ENCODE measurements around the gene RPL37. TPM values are rescaled to one million over a fixed set of nuclear protein-coding genes. Genes with fewer than 3 reads are reported as not detected.
"Not testable (repeated sequence)": the region's sequence is repeated elsewhere in the genome, so short reads cannot be mapped to it uniquely, and the experiment has no call there.

Gene RPL37
- total and polyA plus RNA-seq, 8 donors: 87.9 to 2,879 (median 1,228) TPM

- no peak for DNase-seq
- Histone ChIP-seq H3K36me3 (peaks cover 0 to 13% (median 6%) of the 10 kb centered on the region in 4 donors), H3K4me3 (no peak overlapping the region), H3K4me1 (peaks cover 16 to 93% (median 53%) of the 10 kb centered on the region in 4 donors), H3K27ac (peak overlapping the region in 2 of 5 donors; percentile 15 to 47), H3K27me3 (no peaks in the 10 kb centered on the region), H3K9me3 (no peaks in the 10 kb centered on the region)
- TF ChIP-seq POLR2AphosphoS5 (IDR thresholded peaks at IDR 0.05) (no peak), POLR2A (IDR thresholded peaks at IDR 0.05) (no peak), EP300 (IDR thresholded peaks at IDR 0.05) (no peak), CTCF (IDR thresholded peaks at IDR 0.05) (no peak)
- 27 to 42% (median 30%) methylated on average over 3 of the region's 3 CpGs for WGBS, 5 donors
- intact Hi-C loops (cut with DNase I; ENCODE audit: low total_unique reads): no loop called here
These were observed 43.3 kb downstream of the RPL37 start for GRCh38 chr5:40791715-40792139.

- no peaks in the 10 kb centered on the region for H3K27me3 ChIP-seq
- H3K4me1 ChIP-seq: peaks cover 14 to 92% (median 50%) of the 10 kb centered on the region in 4 donors
- H3K9me3 ChIP-seq: no peaks in the 10 kb centered on the region
- intact Hi-C loops (cut with DNase I; ENCODE audit: low total_unique reads): no loop called here
- H3K4me3 ChIP-seq: no peak overlapping the region
- peak overlapping the region in 2 of 5 donors; percentile 15 to 47 for H3K27ac ChIP-seq
- H3K36me3 ChIP-seq: peaks cover 0 to 13% (median 6%) of the 10 kb centered on the region in 4 donors
- TF ChIP-seq POLR2A (IDR thresholded peaks at IDR 0.05) (no peak), CTCF (IDR thresholded peaks at IDR 0.05) (no peak), EP300 (IDR thresholded peaks at IDR 0.05) (no peak), POLR2AphosphoS5 (IDR thresholded peaks at IDR 0.05) (no peak)
- 38 to 51% (median 45%) methylated on average over 3 of the region's 3 CpGs for WGBS, 5 donors
- DNase-seq: no peak
These were observed 44.0 kb downstream of the RPL37 start for GRCh38 chr5:40790947-40791593.

DNA sequence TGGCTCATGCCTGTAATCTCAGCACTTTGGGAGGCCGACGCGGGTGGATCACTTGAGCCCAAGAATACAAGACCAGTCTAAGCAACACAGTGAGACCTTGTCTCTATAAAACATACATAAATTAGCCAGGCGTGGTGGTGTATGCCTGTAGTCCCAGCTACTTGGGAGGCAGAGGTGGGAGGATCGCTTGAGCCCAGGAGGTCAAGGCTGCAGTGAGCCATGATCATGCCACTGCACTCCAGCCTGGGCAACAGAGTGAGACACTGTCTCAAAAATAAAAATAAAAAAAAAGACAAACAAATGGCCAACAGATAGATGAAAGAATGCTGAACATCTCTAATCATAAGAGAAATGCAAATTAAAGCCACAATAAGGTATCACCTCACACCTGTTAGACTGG is 46.1 kb downstream of the RPL37 start:
- Histone ChIP-seq H3K36me3 (peaks cover 0 to 13% (median 6%) of the 10 kb centered on the region in 4 donors), H3K4me1 (peaks cover 25 to 93% (median 55%) of the 10 kb centered on the region in 4 donors)
- H3K27ac ChIP-seq; H3K4me3 ChIP-seq; DNase-seq; H3K9me3 ChIP-seq; H3K27me3 ChIP-seq; intact Hi-C loops (cut with DNase I; ENCODE audit: low total_unique reads): not testable (repeated sequence)
- WGBS, 5 donors: 93 to 97% (median 95%) methylated on average over 5 of the region's 5 CpGs

GRCh38 chr5:40787986-40788385 is 47.0 kb downstream of the RPL37 start:
- DNase-seq: no peak
- H3K4me3 ChIP-seq: no peak overlapping the region
- peaks cover 32 to 93% (median 60%) of the 10 kb centered on the region in 4 donors for H3K4me1 ChIP-seq
- no peaks in the 10 kb centered on the region for H3K27me3 ChIP-seq
- H3K36me3 ChIP-seq: peaks cover 0 to 13% (median 6%) of the 10 kb centered on the region in 4 donors
- no peak overlapping the region for H3K27ac ChIP-seq
- intact Hi-C loops (cut with DNase I; ENCODE audit: low total_unique reads): no loop called here
- H3K9me3 ChIP-seq: no peaks in the 10 kb centered on the region
- TF ChIP-seq CTCF (IDR thresholded peaks at IDR 0.05): no peak
- TF ChIP-seq EP300 (IDR thresholded peaks at IDR 0.05): no peak
- TF ChIP-seq POLR2A (IDR thresholded peaks at IDR 0.05): no peak
- no peak for TF ChIP-seq POLR2AphosphoS5 (IDR thresholded peaks at IDR 0.05)
- 95 to 100% (median 98%) methylated on average over 1 of the region's 1 CpG for WGBS, 5 donors

DNA sequence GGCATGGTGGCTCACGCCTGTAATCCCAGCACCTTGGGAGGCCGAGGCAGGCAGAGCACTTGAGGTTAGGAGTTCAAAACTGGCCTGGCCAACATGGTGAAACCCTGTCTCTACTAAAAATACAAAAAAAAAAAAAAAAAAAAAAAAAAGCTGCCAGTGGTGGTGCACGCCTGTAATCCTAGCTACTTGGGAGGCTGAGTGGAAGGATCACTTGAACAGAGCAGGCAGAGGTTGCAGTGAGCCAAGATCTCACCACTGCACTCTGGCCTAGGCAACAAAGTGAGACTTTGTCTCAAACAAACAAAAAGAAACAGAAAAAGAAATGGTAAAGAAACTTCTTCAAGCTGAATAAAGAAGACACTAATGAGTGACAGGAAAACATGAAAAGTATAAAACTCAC is 48.4 kb downstream of the RPL37 start:
- Histone ChIP-seq H3K36me3 (peaks cover 0 to 13% (median 6%) of the 10 kb centered on the region in 4 donors), H3K4me1 (peaks cover 39 to 93% (median 63%) of the 10 kb centered on the region in 4 donors)
- H3K4me3 ChIP-seq; H3K27me3 ChIP-seq; H3K9me3 ChIP-seq; DNase-seq; intact Hi-C loops (cut with DNase I; ENCODE audit: low total_unique reads); H3K27ac ChIP-seq: not testable (repeated sequence)
- 86 to 100% (median 97%) methylated on average over 3 of the region's 3 CpGs for WGBS, 5 donors
